SJSA1 (cell line): ENCODE measurements around the gene TMEM191C. TPM values are rescaled to one million over a fixed set of nuclear protein-coding genes. Genes with fewer than 3 reads are reported as not detected.
"Not testable (repeated sequence)": the region's sequence is repeated elsewhere in the genome, so short reads cannot be mapped to it uniquely, and the experiment has no call there.

Experiments
- DNase-seq, 2 experiments: peaks; one replicate each; pipeline ENCODE4 v3.0.0-alpha.2; 2015 to 2020; ENCODE audit warnings: low spot score in 2 of 2, low read depth in 1 of 2
- H3K27ac ChIP-seq: fragments of 250-450 bp; sonication (Bioruptor Pico); 2 replicates; pipeline ENCODE4 v1.5.1; 2020; ENCODE audit warnings: mild to moderate bottlenecking, moderate library complexity
- H3K27me3 ChIP-seq: fragments of 250-450 bp; sonication (Bioruptor Pico); replicated peaks from 2 replicates; pipeline ENCODE4 v1.5.1; 2020; ENCODE audit warnings: mild to moderate bottlenecking, moderate library complexity
- H3K36me3 ChIP-seq: fragments of 250-450 bp; sonication (Bioruptor Pico); 2 replicates; pipeline ENCODE4 v1.5.1; 2020; ENCODE audit warnings: mild to moderate bottlenecking
- H3K4me1 ChIP-seq: fragments of 250-450 bp; sonication (Bioruptor Pico); replicated peaks from 2 replicates; pipeline ENCODE4 v1.6.1; 2021; ENCODE audit warnings: mild to moderate bottlenecking
- H3K4me3 ChIP-seq: fragments of 250-450 bp; sonication (Bioruptor Pico); 2 replicates; pipeline ENCODE4 v1.5.1; 2020; ENCODE audit warnings: mild to moderate bottlenecking
- H3K9me3 ChIP-seq: fragments of 250-450 bp; sonication (Bioruptor Pico); replicated peaks from 2 replicates; pipeline ENCODE4 v1.5.1; 2020; ENCODE audit warnings: mild to moderate bottlenecking
- total RNA-seq: library from RNA; depleted of rRNA; stranded (reverse); fragments of >200 nt; shearing (Covaris generic); gene quantifications from 2 replicates; pipeline ENCODE4 v1.2.3, GENCODE V29; 2014

The TMEM191C gene
- total RNA-seq, 1 experiment from 2014 or later, result 1.2 TPM

DNA sequence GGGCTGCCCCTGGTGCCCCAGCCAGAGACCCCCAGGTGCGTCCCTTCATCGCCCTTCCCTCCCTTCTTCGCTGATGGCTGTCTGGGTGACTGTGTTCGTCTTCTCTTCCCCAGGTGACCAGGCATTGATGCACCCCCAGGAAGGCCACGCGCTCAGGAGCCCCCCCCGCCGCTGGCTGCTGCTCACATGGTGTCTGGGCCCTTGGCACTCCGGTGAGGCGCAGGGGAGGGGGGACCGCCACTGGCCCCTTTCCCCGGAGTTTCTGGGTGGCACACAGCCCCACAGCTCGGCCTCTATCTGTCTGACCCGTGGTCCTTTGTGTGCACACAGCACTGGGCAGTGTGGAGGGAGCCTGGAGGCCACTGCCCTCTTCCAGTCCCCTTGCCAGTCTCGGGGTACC, 24.5 kb upstream of the TMEM191C start:
- not testable (repeated sequence) for H3K4me3 ChIP-seq, H3K9me3 ChIP-seq, H3K27ac ChIP-seq, H3K4me1 ChIP-seq, H3K27me3 ChIP-seq
- peaks cover 31% of the 10 kb centered on the region for H3K36me3 ChIP-seq
- DNase-seq, result peak in 1 of 2 experiments; percentile 31

GRCh38 chr22:21443057-21443734, 24.0 kb upstream of the TMEM191C start:
- peaks cover 31% of the 10 kb centered on the region for H3K36me3 ChIP-seq
- H3K27ac ChIP-seq, result no peak overlapping the region
- H3K4me1 ChIP-seq, result no peaks in the 10 kb centered on the region
- no peak overlapping the region for H3K4me3 ChIP-seq
- H3K27me3 ChIP-seq, result no peaks in the 10 kb centered on the region
- H3K9me3 ChIP-seq, result no peaks in the 10 kb centered on the region
- DNase-seq, result peak in 1 of 2 experiments; percentile 39

- Histone ChIP-seq H3K27me3 (no peaks in the 10 kb centered on the region), H3K9me3 (no peaks in the 10 kb centered on the region), H3K36me3 (peaks cover 33% of the 10 kb centered on the region), H3K4me1 (no peaks in the 10 kb centered on the region), H3K4me3 (no peak overlapping the region), H3K27ac (no peak overlapping the region)
- peak in 1 of 2 experiments; percentile 35 for DNase-seq
These were observed 23.3 kb upstream of the TMEM191C start for GRCh38 chr22:21443735-21444421.

GRCh38 chr22:21444701-21445436, 22.3 kb upstream of the TMEM191C start:
- Histone ChIP-seq H3K4me3 (no peak overlapping the region), H3K36me3 (peaks cover 36% of the 10 kb centered on the region), H3K9me3 (no peaks in the 10 kb centered on the region), H3K27ac (no peak overlapping the region), H3K4me1 (no peaks in the 10 kb centered on the region), H3K27me3 (no peaks in the 10 kb centered on the region)
- DNase-seq, result peak in 1 of 2 experiments; percentile 37

DNA sequence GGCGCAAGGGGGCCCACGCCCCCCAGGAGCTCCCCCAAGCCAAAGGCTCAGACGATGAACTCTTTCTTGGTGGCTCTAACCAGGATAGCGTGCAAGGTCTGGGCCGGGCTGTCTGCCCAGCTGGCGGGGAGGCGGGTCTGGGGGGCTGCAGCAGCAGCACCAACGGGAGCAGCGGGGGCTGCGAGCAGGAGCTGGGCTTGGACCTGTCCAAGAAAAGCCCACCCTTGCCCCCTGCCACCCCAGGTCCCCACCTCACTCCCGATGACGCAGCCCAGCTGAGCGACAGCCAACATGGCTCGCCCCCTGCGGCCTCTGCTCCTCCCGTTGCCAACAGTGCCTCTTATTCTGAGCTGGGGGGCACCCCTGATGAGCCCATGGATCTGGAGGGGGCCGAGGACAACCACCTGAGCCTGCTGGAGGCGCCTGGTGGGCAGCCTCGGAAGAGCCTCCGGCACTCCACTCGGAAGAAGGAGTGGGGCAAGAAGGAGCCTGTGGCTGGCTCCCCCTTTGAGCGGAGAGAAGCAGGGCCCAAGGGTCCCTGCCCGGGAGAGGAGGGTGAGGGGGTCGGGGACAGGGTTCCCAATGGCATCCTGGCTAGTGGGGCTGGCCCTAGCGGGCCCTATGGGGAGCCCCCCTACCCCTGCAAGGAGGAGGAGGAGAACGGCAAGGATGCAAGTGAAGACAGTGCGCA, 21.6 kb upstream of the TMEM191C start:
- H3K27ac ChIP-seq, result no peak overlapping the region
- no peaks in the 10 kb centered on the region for H3K27me3 ChIP-seq
- H3K4me3 ChIP-seq, result no peak overlapping the region
- peaks cover 36% of the 10 kb centered on the region for H3K36me3 ChIP-seq
- H3K9me3 ChIP-seq, result no peaks in the 10 kb centered on the region
- H3K4me1 ChIP-seq, result no peaks in the 10 kb centered on the region
- DNase-seq, result peak in 1 of 2 experiments; percentile 38

DNA sequence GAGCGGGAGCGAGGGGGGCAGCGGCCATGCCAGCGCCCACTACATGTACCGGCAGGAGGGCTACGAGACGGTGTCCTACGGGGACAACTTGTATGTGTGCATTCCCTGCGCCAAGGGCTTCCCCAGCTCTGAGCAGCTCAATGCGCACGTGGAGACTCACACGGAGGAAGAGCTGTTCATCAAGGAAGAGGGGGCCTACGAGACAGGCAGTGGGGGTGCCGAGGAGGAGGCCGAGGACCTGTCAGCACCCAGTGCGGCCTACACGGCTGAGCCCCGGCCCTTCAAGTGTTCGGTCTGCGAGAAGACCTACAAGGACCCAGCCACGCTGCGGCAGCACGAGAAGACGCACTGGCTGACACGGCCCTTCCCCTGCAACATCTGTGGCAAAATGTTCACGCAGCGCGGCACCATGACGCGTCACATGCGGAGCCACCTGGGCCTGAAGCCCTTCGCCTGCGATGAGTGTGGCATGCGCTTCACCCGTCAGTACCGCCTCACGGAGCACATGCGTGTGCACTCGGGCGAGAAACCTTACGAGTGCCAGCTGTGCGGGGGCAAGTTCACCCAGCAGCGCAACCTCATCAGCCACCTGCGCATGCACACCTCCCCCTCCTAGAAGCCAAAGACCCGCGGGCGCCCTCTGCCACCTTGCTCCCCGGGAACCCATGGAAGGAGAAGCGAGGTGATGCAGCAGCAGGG, 20.9 kb upstream of the TMEM191C start:
- H3K4me3 ChIP-seq, result no peak overlapping the region
- DNase-seq, result no peak
- H3K27ac ChIP-seq, result no peak overlapping the region
- H3K4me1 ChIP-seq, result no peaks in the 10 kb centered on the region
- peaks cover 36% of the 10 kb centered on the region for H3K36me3 ChIP-seq
- H3K9me3 ChIP-seq, result no peaks in the 10 kb centered on the region
- no peaks in the 10 kb centered on the region for H3K27me3 ChIP-seq

DNA sequence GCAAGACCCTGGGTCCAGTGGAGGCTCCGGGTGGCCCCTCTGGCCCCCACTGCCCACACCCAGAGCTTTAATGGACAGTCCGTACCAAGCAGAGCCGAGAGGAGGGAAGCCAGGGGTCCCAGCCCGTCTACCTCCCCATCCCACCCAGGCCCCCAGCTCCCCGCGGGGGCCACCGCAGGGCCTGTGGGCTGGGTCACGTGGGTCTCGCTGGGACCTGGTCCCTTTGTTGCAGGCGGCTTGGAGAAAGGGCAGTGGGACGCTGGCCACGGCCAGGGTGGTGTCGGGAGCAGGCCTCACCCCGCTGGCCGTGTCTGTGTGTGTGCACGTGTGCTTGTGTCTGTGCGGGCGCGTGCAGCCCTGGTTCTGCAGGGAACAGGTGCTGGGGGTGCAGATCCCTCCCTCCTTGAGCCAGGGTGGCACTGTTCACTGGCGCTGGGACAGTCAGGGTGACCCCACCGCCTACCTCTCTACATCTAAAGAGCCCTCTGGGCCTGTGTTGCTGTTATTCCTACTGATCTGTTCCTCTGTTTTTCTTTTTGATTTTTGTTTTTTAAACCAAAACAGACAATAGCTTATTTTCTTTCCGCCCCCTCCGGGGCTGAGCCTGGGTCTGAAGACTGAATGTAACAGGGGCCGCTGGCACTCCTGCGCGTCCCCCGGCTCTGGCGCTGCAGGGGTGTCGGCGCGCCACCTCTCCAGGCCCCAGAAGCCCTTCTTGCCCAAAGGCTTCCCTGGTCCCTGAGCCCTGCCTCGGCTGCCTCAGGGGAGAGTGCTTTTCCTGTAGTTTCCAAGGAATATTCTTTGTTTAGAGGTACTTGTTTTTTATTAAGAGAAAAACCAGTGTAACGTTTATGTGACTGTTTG, 20.1 kb upstream of the TMEM191C start:
- Histone ChIP-seq H3K9me3 (no peaks in the 10 kb centered on the region), H3K27me3 (no peaks in the 10 kb centered on the region), H3K36me3 (peaks cover 36% of the 10 kb centered on the region), H3K4me1 (no peaks in the 10 kb centered on the region), H3K27ac (no peak overlapping the region), H3K4me3 (no peak overlapping the region)
- DNase-seq, result peak in 1 of 2 experiments; percentile 40

- Histone ChIP-seq H3K27me3 (no peaks in the 10 kb centered on the region), H3K36me3 (peaks cover 36% of the 10 kb centered on the region), H3K4me1 (no peaks in the 10 kb centered on the region), H3K27ac (no peak overlapping the region), H3K9me3 (no peaks in the 10 kb centered on the region), H3K4me3 (no peak overlapping the region)
- DNase-seq, result peak in 1 of 2 experiments; percentile 36
These were observed 19.3 kb upstream of the TMEM191C start for GRCh38 chr22:21447694-21448402.

DNA sequence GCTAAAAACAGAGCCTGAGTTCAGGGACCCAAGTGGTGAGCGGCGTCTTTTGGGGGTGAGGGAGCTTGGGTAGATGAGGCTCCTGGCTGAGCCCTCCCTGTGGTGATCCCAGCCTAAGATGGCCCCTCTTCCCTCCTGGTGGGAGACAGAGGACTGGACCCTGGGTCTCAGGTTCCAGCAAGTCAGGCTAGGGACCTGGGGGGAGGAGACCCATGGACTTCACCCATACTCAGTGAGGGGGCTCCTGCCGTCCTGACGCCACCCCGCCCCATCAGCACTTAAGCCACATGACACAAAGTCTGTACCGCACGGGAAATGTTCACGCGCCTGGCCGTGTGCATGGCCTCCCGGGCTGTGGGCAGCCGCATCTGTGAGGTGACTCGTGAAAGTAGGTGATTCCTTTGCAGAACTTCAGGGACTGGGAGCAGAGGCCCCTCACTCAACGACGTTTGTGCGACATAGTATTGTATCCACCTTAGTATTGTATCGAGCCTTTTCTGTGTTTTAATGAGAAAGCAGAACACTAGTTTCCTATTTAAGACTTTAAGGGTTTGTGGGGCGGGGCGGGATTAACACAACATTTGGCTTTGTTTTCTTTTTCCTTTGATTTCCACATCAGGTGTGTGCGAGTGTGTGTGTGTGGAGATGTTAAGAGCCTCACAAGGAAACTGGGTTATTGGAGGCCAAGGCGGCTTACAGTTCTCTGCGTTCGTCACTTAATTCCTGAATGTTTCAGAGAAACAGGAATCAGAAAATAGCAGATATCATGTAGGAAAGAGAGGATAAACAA, 18.4 kb upstream of the TMEM191C start:
- Histone ChIP-seq H3K4me3 (no peak overlapping the region), H3K27me3 (no peaks in the 10 kb centered on the region)

DNA sequence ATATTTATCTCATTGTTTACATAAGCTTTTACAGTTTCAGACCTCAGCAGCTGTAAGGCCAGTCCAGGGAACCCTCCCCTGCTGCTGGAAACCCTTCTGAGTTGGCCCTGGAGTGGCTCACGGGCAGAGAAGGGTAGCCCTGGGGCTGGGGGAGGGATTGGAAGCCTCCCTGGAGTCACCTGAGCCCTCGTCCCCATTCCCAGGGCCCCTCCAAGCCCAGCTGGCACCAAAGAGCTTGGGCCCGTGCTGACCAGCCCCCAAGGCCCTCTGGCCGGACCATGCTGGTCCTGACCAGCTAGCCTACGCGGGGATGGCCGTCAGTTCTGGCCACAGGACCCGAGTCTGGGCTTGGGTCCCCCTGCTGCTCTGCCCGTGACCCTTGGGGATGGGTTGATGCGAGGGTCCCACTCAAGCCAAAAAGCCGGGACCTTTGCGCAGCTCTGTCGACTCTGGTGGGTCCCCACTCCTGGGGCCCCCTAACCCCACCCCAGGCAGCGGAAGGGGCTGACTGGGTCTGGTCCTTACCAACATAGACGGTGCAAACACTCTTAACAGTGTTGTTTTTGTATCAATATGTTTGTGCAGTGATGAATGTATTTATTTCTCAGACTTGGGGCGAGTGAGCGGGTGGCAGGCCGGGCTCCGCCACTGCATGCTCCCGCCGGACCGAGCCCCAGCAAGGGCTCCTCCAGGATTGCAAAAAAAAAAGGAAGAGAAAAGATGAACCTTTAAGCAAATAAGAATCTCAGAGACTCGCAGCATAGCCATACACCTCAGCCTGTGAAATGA, 17.5 kb upstream of the TMEM191C start:
- Histone ChIP-seq H3K36me3 (peaks cover 26% of the 10 kb centered on the region), H3K4me1 (no peaks in the 10 kb centered on the region), H3K27ac (no peak overlapping the region), H3K9me3 (no peaks in the 10 kb centered on the region), H3K4me3 (no peak overlapping the region), H3K27me3 (no peaks in the 10 kb centered on the region)
- peak in 1 of 2 experiments; percentile 35 for DNase-seq

More for the DNA sequence above, 18.4 kb upstream of the TMEM191C start:
- Histone ChIP-seq H3K9me3 (no peaks in the 10 kb centered on the region), H3K36me3 (peaks cover 32% of the 10 kb centered on the region), H3K27ac (no peak overlapping the region), H3K4me1 (no peaks in the 10 kb centered on the region)
- DNase-seq, result peak in 1 of 2 experiments; percentile 37

DNA sequence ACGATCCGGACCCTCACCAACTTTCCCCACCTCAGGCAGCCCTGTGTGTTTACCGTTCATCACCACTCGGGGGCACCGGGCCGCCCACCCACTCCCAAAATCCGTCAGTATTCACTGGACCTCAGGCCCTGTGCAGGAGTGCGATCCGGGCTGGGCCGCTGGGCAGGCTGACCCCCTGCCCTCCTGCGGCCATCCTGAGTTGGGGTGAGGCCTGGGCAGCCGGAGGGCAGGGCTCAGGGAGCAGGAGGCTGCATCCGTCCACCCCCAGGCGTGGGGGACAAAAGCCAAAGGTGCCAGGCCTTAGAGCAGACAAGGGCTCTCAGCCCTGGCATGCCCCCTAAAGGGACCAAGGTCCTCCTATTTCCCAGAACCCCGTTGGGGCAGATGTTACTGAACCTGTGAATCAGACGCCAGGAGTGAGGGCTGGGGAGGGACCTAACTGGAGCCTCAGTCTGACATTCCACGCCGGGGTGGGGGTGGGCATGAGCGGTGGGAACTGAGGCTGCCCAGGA, 16.8 kb upstream of the TMEM191C start:
- Histone ChIP-seq H3K27ac (no peak overlapping the region), H3K4me1 (no peaks in the 10 kb centered on the region), H3K27me3 (no peaks in the 10 kb centered on the region), H3K9me3 (no peaks in the 10 kb centered on the region), H3K36me3 (peaks cover 22% of the 10 kb centered on the region), H3K4me3 (no peak overlapping the region)
- DNase-seq, result peak in 1 of 2 experiments; percentile 33
